ENCODE data around the gene NCCRP1.

Gene NCCRP1

GRCh38 chr19:39180749-39181148 is 16.0 kb upstream of the NCCRP1 start:
- DNase-seq (ENCODE audit: low spot score) = no peak

DNA sequence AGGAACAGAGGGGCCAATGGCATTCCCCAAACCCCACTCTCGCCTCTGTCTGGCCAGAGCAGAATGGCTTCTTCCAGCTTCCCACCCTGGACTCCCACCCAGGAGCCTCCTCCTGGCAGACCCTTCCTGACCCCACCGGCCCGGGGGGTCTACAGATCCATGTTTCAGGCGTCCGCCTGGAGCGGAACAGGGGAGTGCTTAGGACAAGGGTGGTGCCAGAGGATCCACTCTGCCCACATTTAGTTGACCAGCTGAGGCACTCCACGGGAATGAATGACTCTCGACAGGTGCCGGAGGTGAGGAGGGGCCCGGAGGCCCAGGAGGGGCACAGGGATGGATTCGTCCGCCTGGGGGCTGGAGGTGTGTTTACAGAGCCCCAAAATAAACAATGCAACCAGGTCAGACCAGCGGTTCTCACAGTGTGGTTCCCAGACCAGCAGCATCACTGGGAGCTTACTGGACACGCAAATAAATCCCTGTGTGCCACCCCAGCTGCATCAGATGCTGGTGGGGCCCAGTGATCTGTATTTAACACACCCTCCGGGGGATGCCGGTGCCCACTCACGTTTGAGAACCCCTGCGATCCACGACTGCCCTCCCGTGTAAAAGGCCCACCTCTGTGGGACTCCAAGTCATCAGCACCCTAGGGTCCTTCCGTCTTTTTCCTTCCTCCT is 15.1 kb upstream of the NCCRP1 start:
- DNase-seq (ENCODE audit: low spot score) = no peak

GRCh38 chr19:39182174-39182505 is 14.6 kb upstream of the NCCRP1 start:
- DNase-seq (ENCODE audit: low spot score) = no peak

DNA sequence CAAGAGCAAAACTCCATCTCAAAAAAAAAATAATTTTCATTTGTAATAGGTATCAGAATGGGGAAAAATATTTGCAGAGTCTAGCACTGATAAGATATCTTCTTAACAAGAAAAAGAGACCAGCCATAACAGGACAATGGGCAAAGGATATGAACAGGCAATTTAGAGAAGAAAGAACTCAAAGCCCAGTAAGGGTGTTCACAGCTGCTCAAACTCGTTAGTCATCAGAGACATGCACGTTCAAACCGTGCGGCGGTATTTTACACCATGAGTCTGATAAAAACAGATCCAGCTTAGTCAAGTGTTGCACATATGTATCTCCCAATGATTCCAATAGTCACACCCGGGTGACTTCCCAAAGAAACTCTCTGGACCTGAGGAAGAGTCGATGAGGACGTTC is 13.7 kb upstream of the NCCRP1 start:
- DNase-seq (ENCODE audit: low spot score) = no peak

DNA sequence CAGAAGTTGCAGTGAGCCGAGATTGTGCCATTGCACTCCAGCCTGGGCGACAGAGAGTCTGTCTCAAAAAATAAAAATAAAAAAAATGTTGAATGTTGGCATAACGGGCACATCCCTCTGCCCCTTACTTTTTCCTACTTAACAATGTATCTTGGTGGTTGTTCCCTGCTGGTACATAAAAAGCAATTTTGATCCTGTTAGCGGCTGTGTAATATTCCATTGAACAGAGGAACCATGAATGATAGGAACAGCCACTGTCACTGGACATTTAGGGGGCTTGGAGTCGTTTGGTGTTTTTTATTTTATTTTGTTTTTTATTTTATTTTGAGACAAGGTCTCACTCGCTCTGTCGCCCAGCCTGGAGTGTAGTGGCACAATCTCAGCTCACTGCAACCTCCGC is 10.4 kb upstream of the NCCRP1 start:
- no peak for DNase-seq (ENCODE audit: low spot score)

DNA sequence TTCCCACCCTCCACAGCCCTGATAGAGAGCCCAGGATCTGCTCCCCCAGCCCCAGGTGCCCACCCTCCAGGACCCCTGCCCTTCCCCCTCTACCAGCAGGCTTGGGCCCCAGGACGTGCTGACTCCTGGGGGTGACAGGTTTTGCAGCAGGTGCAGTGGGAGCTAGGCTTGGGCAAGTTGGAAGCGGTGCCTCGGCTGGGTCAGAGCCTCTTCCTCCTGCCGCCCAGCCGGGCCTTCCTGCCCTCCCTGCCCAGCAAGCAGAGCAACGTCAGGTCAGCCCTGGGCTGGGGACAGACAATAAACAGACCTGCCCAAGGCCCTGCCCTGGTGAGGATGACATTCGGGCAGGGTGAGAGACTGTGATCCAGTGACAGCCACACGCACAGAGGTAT is 9.2 kb upstream of the NCCRP1 start:
- DNase-seq (ENCODE audit: low spot score) = no peak

- no peak for DNase-seq (ENCODE audit: low spot score)
Observed at GRCh38 chr19:39188960-39189359, 7.8 kb upstream of the NCCRP1 start.

- DNase-seq (ENCODE audit: low spot score) = no peak
Observed at GRCh38 chr19:39190768-39191167, 6.0 kb upstream of the NCCRP1 start.

DNA sequence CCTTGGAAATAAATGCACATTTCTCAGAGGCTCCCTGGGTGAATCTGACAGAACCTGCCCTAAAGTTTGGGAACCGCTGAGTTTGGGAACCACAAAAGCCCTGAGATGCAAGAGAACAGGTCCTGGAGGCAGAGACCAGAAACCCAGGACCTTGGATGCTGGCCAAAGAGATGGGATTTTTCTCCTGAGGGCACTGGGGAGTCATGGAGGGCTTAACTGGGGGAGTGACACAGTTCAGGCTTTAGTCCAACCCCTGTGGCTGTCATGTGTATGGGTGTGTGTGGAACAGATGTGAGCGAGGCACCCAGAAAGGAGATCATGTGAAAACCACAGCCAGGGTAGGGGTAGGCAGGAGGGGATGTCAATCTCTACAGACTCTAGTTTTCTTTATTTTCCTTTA is 3.9 kb upstream of the NCCRP1 start:
- DNase-seq (ENCODE audit: low spot score) = no peak

- DNase-seq (ENCODE audit: low spot score) = no peak
Observed at GRCh38 chr19:39193803-39194202, 3.0 kb upstream of the NCCRP1 start.

GRCh38 chr19:39194832-39195542 is 1.8 kb upstream of the NCCRP1 start:
- DNase-seq (ENCODE audit: low spot score) = no peak

GRCh38 chr19:39195755-39196154 is 1.0 kb upstream of the NCCRP1 start:
- DNase-seq (ENCODE audit: low spot score) = no peak

DNA sequence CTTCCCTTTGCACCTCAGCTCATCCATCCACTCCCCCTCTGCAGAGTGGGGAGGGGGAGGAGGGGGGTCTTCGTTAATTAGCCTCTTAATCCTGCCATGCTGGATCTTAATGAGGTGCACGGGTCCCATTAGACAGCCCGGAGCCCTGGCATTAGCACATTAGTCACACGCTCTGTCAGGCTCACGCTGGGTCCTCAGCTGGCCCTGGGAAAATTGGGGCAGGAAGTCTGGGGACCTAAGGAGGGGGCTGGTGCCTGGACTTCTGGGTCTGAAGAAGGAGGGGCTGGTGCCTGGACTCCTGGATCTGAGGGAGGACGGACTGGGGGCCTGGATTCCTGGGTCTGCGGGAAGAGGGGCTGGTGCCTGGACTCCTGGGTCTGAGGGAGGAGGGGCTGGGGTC is 444 bp upstream of the NCCRP1 start:
- DNase-seq (ENCODE audit: low spot score) = no peak

DNA sequence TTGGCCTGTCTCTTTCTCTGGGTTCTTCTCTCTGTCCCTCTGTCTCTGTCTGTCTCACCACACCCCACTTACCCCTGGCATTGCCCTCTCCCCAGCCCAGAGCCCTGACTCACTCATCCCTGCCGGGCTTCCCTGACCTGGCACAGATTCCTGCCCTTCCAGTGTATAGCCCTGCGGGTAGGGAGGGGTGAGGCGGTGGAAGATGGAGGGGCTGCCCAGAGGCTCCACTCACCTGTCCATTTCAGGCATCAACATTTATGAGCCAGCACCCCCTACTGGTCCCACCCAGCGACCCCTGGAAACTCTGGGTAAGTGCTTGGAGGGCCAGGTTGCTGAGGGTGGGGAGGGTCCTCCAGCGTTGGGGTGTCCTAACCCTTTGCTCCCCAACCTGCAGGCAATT is 1.0 kb downstream of the NCCRP1 start:
- DNase-seq (ENCODE audit: low spot score) = no peak

DNA sequence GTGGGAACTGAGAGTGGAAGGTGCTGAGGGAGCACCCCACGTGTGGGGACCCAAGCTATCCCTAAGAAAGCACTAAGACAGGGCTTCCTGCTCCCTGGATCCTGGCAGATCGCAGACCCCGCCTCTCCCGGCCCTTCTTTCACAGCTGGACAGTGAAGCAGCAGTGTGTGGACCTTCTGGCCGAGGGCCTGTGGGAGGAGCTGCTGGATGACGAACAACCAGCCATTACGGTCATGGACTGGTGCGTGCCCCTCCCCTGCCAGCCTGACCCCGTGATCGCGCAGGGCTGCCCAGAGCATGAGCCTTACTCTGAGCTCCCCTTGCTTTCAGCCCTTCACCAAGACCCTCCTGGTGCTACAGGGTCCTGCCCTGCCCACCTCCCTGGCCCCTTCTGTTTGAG is 2.3 kb downstream of the NCCRP1 start:
- no peak for DNase-seq (ENCODE audit: low spot score)

DNA sequence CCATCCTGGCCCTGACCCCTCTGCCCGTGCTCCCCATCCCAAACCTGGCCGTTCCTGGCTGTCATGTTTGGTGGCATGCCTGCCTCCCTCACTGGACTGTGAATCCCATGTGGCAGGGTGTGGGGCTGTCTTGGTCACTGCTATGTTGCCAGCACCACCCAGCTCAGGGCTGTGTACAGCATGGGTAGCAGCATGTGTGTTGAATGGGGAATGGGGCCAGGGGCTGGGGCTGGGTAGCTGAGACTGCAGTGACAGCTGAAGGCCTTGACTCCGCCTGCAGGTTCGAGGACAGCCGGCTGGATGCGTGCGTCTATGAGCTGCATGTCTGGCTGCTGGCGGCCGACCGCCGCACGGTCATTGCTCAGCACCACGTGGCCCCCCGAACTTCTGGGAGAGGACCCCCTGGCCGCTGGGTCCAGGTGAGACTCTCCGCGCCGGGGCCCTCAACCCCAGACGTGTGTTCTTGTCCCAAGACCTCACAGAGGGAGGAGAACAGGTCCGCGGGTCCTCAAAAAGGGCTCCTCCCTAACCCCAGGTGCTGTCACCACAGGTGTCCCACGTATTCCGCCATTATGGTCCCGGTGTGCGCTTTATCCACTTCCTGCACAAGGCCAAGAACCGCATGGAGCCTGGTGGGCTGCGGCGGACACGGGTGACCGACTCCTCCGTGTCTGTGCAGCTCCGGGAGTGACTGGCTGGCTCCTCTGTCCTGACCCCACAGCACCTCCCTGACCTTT is 3.5 kb downstream of the NCCRP1 start:
- DNase-seq (ENCODE audit: low spot score) = no peak

- no peak for DNase-seq (ENCODE audit: low spot score)
Observed at GRCh38 chr19:39200803-39201115, 4.0 kb downstream of the NCCRP1 start.

DNA sequence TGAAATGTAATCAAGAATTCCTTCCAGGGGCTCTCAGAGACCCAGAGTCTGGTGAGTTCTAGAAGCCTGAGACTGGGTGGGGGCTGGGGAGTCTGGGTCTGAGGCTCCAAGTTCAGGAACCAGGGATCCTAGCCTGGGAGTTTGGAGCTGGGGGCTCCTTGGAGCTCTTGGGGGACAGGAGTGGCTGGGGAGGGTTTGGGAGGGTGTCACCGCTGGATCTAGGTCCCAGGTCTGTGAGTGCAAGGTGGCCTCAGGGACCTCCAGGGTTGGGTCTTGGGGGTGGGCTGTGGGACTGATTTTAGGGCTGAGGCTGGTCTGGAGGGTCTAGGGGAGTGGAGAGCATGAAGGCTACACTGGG is 6.2 kb downstream of the NCCRP1 start:
- no peak for DNase-seq (ENCODE audit: low spot score)

- no peak for DNase-seq (ENCODE audit: low spot score)
Observed at GRCh38 chr19:39203372-39204341, 6.9 kb downstream of the NCCRP1 start, which contains the start of gene SYCN. TSS of gene SYCN (minus strand) at chr19:39204263. CDS start at chr19:39204254, 9 bp downstream.

GRCh38 chr19:39205449-39205764 is 8.6 kb downstream of the NCCRP1 start:
- DNase-seq (ENCODE audit: low spot score) = no peak

- DNase-seq (ENCODE audit: low spot score) = no peak
Observed at GRCh38 chr19:39206122-39206521, 9.4 kb downstream of the NCCRP1 start.

GRCh38 chr19:39207293-39207836 is 10.6 kb downstream of the NCCRP1 start:
- DNase-seq (ENCODE audit: low spot score) = no peak
